GM18868 (cell line): ENCODE results near the gene TRABD2B.

Source experiments
- ATAC-seq: cut with Tn5 transposase; IDR thresholded peaks from one replicate; pipeline ENCODE4 v1.9.1; 2021; ENCODE audit warnings: mild to moderate bottlenecking, moderate library complexity; ENCODE audit not compliant: unreplicated experiment

TRABD2B gene

DNA sequence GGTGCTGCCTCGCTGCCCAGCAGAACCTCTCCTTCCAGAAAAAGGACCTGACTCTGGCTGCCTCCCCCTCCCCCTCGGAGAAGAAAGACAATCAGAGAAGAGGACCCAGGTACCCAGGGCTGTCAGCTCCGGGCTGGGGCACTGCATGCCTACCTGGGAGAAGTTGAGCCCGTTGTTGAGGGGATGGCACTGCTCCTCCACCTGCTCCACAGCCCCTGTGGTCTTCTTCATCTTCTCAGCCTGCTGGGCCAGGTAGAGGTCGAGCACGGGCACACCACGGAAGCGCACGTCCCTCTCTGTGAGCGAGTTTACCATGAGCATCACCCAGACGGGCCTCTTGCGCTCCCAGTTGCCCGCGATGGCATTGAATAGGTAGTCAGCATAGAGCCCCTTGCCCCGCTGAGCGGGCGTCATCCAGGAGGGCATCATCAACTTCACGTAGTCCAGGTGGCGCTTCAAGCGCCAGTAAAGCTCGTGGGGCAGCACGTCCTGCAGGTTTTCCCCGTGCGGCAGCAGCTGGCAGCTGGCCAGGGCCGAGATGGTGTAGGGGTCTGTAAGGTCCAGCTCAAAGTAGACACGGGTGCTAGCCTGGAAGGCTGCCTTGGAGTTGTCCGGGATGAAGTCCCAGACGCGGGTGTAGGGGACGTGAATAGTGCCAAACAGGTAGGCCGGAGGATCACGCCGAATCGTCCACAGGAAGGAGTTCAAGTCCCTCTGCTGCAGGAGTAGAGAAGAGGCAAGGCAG lies 3.1 kb downstream of the TRABD2B start:
- no peak for ATAC-seq

DNA sequence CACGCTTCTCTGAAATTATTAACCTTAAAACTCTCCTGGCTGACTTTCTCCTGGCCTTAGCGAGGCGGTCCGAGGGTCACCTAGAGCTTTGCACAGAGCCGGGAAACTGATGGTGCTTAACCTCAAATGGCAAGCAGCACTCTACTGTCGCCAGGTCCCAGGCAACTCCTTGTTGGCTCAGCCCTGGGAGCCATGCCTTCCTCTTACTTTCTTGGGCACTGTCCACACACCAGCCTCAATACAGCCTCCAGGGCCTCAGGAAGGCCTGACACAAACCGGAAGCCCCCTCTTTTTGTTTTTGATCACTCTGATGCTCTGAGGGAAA lies 3.8 kb downstream of the TRABD2B start:
- ATAC-seq = no peak

DNA sequence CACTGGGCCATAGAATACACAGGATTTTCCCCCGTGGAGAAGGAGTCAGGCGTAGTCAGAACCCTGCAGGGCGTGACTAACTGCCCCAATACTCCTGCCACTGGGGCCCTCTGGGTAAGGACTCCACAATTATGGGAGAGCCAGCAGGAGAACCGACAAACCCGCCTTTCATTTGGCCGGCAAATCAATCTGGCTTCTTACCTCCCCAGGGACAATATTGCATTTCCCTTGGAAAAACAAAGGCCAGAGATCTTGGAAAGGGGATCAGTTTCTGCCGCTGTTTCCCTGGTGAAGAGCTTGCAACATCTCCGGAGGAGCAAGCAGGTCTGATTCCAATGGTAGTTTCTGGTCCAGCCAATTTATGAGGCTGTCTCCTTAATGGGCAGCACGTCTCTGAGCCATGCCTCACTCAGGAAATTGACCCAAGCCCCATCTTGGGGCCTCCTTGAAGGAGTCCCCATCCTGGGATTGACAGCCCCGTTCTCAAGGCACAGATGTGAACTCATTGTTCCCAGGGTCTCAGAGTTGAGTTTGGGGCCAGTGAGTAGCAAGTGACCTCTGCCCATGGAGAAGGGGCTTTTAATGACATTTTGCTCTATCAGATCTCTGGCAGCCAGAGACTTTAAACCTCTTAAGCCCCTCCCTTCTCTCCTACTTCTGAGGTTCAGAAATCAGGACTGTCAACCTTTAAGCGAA lies 4.3 kb downstream of the TRABD2B start:
- ATAC-seq = no peak

DNA sequence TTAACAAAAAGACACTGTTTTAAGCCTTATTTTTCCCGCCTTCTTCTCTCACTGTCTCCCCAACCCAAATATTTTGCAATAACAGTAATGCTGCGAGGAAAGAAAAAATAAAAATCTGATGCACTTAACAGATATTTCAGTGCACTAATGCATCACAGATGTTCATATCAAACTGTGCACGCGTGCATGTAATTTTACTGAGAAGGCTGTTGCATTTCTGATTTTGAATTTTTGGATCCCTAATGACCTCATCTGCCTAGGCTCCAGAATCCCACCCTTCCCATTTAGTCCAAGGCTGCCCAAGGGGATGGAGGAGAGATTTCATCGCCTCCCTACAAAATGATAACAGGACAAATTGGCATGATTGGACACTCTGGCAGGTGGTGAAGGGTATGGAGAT lies 5.5 kb downstream of the TRABD2B start:
- no peak for ATAC-seq

DNA sequence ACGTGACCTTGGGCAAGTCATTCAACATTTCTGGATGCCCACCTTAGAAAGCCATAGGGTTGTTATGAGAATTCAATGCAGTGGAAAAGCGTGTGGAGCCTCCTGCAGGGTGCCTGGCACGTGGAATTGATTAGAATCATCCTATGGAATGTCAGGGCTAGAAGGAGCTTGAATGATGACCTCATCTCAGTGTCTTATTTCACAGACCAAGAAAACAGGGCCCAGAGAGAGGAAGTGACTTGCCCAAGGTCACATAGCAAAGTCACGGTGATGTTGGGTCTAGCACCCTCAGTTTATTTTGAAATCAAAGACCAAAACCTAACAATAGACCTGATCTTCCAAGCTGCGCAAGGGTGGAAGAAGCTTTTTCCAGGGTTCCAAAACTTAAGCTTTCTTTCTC lies 6.0 kb downstream of the TRABD2B start:
- ATAC-seq = no peak

DNA sequence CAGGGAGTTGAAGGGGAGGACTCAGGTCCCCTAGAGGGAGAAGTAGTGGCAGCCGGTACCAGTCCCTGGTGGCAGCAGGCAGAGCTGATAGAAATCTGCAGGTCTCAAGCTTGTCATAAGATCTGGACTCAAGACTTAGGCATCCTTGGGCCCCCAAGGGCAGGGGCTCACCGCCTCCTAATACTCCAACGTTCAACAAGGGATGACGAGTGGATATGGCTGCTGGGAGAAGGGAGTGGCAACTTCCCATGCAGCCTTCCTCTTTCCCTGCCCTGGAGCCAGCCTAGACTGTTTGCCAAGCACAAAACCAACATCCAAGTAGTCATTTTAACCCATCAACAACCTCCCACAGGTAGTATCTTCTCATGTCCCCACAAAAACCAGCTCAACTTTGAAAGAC lies 6.9 kb downstream of the TRABD2B start:
- no peak for ATAC-seq

DNA sequence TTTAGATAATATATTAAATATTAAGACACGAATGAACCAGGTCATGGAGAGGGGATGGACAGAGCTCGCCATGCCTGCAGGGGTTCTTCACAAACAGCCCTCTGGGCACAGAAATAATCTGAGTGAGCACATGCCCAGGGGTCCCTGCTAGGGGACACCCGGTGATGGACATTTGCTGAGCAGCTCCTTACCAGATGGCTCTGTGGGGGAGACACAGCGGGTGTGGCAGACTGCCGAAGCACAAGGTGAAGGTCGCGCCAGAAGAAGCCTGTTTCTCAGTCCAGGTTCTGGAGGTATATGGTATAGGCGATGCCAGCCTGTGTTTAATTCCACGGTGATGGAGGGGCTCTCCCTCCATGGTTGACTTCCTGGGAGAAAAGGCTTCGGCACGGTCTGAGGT lies 9.6 kb downstream of the TRABD2B start:
- no peak for ATAC-seq

DNA sequence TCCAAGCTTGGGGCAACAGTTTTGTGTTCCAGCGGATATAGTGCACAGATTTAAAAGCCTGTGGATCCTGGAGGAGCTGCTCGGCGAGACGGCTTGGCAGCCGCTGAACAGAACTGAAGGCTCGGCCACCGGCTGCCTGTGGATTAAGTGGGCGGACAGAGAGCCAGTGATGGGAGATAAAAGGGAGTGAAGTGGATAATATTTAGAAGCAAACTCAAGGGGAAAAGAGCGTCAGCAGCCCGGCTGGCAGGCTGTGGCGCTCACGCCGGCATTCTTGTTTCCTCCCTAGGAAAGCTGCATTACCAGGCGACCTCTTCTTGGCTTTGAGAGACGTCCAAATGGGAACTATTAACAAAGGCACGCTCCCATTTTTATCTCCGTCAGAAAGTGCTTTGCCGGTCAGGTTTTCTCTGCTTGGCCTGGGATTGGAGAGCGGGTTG lies 10.4 kb downstream of the TRABD2B start:
- ATAC-seq = no peak

DNA sequence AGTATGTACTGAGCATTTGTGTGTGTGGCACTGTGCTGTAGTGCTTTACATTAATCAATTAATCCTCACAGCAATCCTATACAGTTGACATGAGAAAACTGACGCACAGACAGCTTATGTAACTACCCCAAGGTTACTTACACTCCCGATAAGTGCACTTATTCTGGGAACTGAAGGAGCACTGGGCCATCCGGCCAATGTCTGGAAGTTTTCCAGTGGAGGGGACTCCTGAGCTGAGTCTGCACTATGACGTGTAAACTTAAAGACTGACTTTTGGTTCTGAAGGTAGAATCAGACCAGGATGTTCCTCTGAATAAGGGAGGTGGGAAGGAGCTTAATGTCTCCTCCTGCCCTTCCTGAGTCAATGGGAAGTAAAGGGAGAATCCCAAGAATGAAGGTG lies 12.2 kb downstream of the TRABD2B start:
- ATAC-seq = no peak

DNA sequence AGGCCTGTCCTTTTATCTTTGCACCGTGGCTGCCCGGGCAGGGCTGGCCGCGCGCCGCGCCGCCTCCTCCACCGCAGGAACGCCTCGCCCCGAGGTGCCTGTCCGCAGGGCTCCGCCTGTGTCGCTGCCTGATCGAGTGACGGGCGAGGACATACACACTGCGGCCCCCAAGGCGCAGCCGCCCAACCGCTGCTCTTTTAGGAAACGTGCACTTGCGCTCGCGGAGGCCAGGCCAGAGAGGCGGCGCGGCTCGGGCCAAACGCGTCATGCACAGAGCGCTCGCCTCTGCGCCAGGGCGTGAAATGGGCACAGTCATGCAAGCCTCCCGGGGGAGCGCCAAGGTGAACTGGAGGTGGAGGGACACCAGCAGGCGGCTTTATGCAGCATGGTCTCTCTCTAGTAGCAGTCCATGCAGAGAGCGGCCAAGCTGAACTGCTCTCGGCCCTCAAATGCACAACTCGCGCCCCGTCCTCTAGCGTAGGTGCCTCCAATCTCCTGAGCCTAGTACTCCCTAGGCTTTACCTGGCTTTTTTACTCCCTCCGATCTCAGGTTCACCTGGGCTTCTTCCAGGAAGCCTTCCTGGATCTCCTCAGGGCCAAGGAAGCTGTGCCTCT lies 12.9 kb downstream of the TRABD2B start:
- no peak for ATAC-seq

DNA sequence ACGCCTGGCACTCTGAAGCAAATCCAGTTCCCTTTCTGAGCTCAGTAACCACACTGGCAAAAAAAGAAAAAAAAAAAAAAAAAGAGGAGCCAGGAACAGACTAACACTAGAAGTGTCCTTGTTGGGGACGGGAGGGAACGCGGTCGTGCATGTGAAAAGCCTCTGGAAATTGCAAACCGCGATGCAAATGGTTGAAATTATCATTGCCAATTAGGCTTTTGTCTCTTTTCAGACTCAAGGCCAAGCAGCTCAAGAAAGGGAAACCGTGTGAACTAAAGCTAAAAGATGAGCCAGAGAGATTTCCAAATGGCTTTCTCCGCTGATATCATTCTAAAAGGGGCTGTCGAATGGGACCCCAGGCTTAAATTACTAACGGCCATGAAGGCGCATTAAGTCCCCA lies 13.5 kb downstream of the TRABD2B start:
- no peak for ATAC-seq

DNA sequence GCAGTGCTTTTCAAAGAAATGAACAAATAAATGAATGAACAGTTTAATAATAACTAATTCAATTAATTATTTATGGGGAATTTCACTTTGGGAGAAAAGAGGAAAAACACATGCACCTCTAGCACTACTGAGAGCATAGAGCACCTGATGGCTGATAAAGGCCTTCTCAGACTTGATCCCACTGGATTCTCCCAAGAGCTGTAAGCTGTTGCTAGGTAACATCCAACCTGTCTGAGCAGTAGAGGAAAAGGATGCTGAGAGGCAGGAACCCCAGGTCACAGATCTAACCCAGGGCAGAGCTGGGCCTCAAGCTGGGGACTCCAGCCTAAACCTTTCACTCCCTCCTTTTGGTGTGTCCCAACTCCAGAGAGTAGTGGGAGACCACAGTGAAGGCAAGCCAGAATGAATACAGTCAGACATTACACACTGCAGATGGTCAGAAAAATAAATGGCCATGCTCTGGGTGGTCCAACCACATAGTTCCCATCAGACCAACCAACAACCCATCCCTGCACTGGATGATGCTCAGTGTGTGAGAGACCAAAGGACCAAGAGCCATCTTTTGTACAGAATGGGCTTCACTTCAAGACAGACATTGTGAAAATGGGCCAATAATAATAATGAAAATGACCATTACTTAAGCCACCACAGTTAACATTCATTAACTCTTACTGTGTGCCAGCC lies 15.4 kb downstream of the TRABD2B start:
- no peak for ATAC-seq

DNA sequence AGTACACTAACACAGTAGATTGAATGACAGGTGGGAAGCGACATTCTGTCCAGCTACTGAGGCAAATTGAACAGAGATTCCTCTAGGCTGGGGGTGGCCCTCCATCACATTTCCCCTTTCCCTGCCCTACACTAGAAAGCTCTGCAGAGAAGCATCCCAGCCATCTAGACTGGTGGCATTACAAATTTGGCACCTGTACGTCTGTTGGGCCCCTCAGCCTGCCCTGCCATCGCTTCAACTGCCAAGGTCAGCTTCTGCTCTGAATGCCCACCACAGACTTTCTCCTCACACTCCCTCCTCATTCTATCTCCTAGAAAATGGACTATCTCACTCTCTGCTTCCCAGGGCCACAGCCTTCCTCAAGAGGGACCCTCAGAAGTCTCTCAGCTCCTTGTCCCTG lies 16.7 kb downstream of the TRABD2B start:
- ATAC-seq = no peak

DNA sequence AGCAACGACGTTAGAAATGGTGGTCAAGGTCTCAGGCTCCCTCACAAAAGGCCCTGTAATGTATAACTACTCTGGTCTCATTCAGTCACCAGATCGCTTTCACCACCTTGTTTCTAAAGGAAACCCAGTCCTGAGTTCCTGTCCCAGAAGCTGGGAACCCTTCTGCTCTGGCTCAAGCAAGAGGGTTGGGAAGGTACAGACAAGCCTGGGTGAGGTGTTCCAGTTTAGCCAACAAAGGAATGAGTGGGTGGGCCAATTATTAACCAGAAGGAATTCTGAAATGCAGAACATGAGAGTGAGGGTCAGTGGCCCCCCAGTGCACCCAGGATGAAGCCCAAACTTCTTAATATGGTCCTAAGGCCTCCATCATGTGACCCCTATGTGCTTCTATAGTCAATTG lies 17.5 kb downstream of the TRABD2B start:
- no peak for ATAC-seq

DNA sequence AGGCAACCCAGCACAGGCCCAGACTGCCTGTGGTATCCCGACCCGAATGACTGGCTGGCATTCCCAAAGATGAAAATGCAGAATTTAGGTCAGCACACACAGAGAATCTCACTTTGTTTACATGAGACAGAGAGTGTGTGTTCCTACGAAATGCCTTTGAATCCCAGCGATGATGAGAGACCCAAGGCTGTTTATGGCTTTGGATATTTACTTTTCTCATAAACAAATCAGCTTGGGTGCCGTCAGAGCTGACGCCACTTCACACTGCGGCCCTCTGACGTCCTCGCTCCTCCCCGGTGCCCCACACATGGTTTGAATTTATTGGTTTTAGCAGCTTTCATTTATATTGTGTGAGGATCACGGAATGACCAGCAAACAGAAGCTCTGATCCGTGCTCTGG lies 18.7 kb downstream of the TRABD2B start:
- no peak for ATAC-seq

DNA sequence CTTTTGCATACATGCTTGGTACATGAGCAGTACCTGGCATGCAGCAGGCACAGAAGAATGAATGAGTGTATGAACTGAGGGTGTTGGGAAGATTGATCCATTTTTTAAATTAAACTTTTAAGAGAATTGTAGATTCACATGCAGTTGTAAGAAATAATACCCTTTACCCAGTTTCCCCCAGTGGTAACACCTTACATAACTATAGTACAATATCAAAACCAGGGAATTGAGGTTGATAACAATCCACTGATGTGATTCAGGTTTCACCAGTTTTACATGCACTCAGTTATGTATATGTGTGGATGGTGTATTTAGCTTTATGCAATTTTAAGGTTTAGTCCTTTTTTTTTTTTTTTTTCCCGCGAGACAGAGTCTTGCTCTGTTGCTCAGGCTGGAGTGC lies 20.5 kb downstream of the TRABD2B start:
- no peak for ATAC-seq

DNA sequence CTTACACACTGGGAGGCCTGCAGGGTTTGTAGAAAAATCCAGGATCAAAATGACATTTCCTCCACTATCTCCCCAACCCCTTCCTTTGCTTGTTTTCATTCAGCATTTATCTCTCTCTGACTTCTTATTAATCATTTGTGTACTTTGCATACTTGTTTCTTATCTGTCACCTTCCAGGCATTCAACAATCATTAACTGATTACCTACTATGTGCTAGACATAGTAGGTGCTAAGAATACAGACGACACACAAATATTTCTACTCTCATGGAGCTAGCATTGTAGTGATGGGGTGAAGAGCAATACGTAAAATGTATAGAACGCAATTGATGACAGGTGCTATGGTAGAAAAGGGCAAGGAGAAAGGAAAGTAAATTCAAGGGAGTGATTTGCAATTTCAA lies 20.9 kb downstream of the TRABD2B start:
- ATAC-seq = no peak

DNA sequence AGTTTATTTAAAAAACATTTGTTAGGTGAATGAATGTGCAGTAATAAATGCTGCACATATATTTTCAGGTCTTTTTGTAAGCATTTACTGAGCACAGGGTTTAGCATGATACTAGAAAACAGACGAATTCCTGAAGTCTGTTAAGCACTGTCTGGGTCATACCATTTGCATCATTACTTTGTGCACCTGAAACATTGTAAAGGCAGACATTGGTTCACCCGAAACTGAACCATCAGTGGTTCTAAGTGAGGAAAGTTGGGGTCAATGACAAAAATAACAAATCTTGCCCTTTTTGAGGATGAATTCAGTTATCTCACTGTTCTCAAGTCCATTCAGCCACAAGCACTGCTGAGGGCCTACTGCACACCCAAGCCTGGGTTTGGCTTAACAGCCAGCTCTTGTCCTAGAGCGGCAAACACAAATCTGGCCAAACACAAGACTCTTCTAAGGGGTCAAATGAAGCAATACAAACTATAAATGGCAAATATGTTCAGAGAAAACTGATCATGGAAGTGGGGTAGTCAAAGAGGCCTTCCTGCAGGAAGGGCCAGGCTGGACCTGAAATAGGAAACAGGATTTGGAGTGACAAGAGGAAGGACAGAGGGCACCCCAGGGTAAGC lies 21.8 kb downstream of the TRABD2B start:
- ATAC-seq = no peak

DNA sequence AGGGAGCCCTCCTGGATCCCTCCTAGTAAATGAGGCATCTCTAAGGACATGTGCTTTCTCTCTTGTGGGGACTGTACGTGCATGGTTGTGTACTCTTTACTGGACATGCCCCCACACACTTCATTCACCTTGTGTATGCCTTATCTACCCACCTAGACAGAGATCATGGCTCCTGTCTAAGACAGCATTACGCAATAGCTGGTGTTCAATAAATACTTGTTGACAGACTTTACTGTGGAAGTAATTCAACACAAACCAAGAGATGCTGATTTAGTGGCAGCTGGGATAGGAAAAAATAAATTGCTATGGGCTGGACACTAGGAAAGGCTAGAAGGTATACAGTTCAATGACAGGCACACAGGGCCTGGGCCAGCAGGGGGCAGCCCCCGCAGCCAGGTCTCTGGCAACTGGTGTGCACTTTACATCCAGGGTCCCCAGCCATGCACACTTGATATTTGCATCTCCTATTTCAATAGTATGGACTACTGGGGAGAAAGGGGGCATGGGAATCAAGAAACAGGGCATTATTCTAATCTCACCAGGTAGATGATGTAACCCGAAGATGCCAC lies 24.2 kb downstream of the TRABD2B start:
- ATAC-seq = no peak

DNA sequence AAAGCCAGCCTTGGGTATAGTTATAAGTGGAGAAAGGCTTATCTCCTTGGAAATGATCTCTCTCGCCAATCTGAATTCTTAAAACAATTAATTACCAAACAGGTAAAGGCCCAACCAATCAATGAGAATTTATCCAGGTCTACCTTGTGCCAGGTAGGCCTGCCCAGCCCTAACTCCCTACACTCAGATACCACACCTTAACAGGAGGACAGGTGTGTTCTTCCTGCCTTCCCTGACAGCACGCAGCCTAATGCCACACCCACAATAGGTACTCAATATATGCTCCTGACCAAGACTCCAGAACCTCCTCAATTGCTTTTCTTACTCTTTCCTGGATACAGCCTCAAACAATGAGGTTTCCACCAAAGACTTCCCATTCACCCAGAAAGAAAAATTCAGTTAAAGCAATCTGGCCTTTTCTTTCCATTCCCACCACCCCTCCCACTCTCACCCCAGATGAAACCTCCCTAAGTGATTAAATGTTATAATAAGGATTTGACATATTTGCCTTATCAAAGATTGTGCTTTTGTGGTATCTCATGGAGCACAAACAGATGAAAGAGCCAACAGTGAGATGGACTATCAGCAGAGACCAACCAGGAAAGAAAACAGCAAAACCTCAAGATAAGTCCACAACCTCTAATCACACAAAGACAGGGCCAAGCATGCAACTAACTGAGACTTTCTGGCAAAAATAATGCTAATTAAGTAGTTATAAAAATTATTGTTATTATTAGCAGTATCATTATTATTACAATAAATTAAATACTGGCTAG lies 25.6 kb downstream of the TRABD2B start:
- ATAC-seq = no peak
